K562 (cell line): ENCODE data around the gene ACACB. TPM values are rescaled to one million over a fixed set of nuclear protein-coding genes. Genes with fewer than 3 reads are reported as not detected.
A peak's percentile ranks its signal among the peaks of the same experiment; 100 is the strongest.

Experiments
- E2F1 ChIP-seq: sonication (generic); formaldehyde crosslinking; IDR thresholded peaks from 2 replicates; pipeline ENCODE4 v1.8.1; 2023; ENCODE audit warnings: mild to moderate bottlenecking, missing genetic modification reagents, moderate library complexity
- E2F3 ChIP-seq: fragments of 250-450 bp; sonication (Bioruptor Pico); IDR thresholded peaks from 2 replicates; pipeline ENCODE4 v1.4.0; 2020; ENCODE audit warnings: mild to moderate bottlenecking
- IRF2 ChIP-seq: sonication (generic); formaldehyde crosslinking; IDR thresholded peaks from 2 replicates; pipeline ENCODE4 v1.8.1; 2022; ENCODE audit warnings: mild to moderate bottlenecking, missing genetic modification reagents
- MTA3 ChIP-seq: fragments of 450-650 bp; formaldehyde crosslinking; IDR thresholded peaks from 2 replicates; pipeline ENCODE4 v1.6.1; 2017; ENCODE audit warnings: mild to moderate bottlenecking, borderline replicate concordance
- POLR3G ChIP-seq: IDR thresholded peaks from 2 replicates; pipeline ENCODE4 v1.6.1; 2011; ENCODE audit not compliant: insufficient read length, insufficient replicate concordance; ENCODE audit errors: extremely low read depth
- PPARD ChIP-seq: fragments of 250-450 bp; sonication (Bioruptor Pico); IDR thresholded peaks from 2 replicates; pipeline ENCODE4 v1.8.0; 2022; ENCODE audit warnings: inconsistent platforms, mild to moderate bottlenecking, moderate library complexity
- PRPF4 ChIP-seq: fragments of 200-400 bp; formaldehyde crosslinking; IDR thresholded peaks from one replicate; pipeline ENCODE4 v1.6.1; 2017; ENCODE audit warnings: low read length, low read depth, mild to moderate bottlenecking; ENCODE audit not compliant: insufficient read depth, poor library complexity, severe bottlenecking
- RBM17 ChIP-seq: fragments of 200-400 bp; formaldehyde crosslinking; IDR thresholded peaks from 2 replicates; pipeline ENCODE4 v1.6.1; 2017; ENCODE audit warnings: low read depth, mild to moderate bottlenecking, low read length, borderline replicate concordance
- SRSF1 ChIP-seq: fragments of 200-400 bp; formaldehyde crosslinking; IDR thresholded peaks from 2 replicates; pipeline ENCODE4 v1.6.1; 2017; ENCODE audit warnings: mild to moderate bottlenecking, low read depth, low read length, moderate library complexity
- TEAD1 ChIP-seq, 2 experiments: fragments of 450-650 bp in 1 of 2; sonication (generic) in 1 of 2; formaldehyde crosslinking; IDR thresholded peaks; 2 replicates each; pipeline versions ENCODE4 v1.4.0 to v1.8.0; 2020 to 2022; ENCODE audit warnings: mild to moderate bottlenecking in 2 of 2, missing genetic modification reagents in 1 of 2
- ZBTB1 ChIP-seq: sonication (generic); formaldehyde crosslinking; IDR thresholded peaks from 2 replicates; pipeline ENCODE4 v1.8.1; 2023; ENCODE audit warnings: missing genetic modification reagents, low read depth, mild to moderate bottlenecking, borderline replicate concordance
- ZFP36 ChIP-seq: fragments of 150-350 bp; IDR thresholded peaks from 2 replicates; pipeline ENCODE4 v1.6.1; 2018; ENCODE audit warnings: low read length, low read depth; ENCODE audit not compliant: partially characterized antibody
- polyA plus RNA-seq, 8 experiments: library from polyadenylated mRNA; depleted of rRNA in 4 of 8; stranded (reverse) in 5 of 8; unstranded in 3 of 8; fragments of >200 nt; fragmentation: Nextera tagmentation in 2 of 8; fragmentation: Illumina TruSeq in 1 of 8; extraction: Ambion mirVana in 2 of 8; extraction: Trizol in 1 of 8; gene quantifications; 2 replicates each; pipeline versions ENCODE4 v1.2.1 to v1.2.3, GENCODE V29; 2011 to 2014; ENCODE audit warnings: inconsistent platforms in 1 of 8, missing spikeins in 1 of 8
- total RNA-seq, 7 experiments: library from RNA; depleted of rRNA in 6 of 7; stranded (reverse); fragments of >200 nt in 6 of 7; fragmentation: Illumina TruSeq in 2 of 7; extraction: Trizol in 2 of 7; gene quantifications; 2 replicates each; pipeline versions ENCODE4 v1.2.1 to v1.2.3, GENCODE V29; 2011 to 2021; ENCODE audit warnings: low replicate concordance in 1 of 7
- TF ChIP-seq, protein P1 (sequence below): sonication (generic); formaldehyde crosslinking; IDR thresholded peaks from 2 replicates; pipeline ENCODE4 v1.8.1; 2023; ENCODE audit warnings: mild to moderate bottlenecking, missing genetic modification reagents
- TF ChIP-seq, protein P2 (sequence below): fragments of 250-450 bp; sonication (Bioruptor Pico); IDR thresholded peaks from 2 replicates; pipeline ENCODE4 v1.8.0; 2021; ENCODE audit warnings: borderline replicate concordance, mild to moderate bottlenecking, moderate library complexity; ENCODE audit not compliant: poor library complexity, severe bottlenecking

The ACACB gene
- total and polyA plus RNA-seq, 9 of the 15 experiments (the other 6 are each of a cell fraction or from before 2014, with no cell fraction given) = 0.10 to 2.5 (median 0.83) TPM

DNA sequence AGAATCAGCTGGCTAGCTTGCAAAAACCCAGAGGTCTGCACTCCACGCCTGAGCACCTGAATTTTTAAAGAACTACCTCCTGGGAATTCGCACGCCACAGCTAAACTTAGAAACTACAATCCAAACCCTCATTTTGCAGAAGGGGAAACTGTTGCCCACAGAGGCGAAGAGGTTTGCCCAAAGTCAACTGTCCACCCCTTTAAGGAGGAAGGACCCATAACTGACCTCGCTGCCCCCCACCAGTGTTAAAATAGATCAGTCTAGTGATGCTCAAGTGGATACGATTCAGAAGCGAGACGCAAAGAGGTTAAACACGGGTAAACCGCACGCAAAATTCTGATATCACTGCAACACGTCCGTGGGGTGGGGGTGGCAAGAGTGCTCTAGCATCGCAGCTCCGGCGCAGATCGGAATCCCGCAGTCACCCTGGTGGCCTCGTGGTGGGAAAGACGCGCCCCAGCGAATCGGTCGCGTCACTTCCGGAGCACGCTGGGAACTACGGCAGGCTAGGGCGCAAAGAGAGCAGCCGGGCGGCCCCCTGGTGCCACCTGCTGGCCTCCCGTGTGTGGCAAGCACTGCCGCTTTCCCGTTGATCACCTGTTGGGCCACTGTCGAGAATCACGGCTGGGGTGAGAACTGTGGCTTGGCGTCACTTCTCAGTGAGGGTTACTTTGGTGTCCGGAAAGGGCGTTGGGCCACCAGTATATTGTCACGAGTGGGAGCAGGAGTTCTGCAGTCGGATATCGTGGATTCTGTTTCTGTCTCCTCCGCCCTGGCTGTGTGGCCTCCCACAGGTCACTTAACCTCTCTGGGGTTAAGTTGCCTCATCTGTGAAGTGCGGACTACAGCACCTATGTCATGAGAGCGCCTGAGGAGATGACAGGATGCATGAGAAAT lies 23.1 kb upstream of the ACACB start, which contains the start of gene ALKBH2 (continued):
- TF ChIP-seq, protein P1, sequence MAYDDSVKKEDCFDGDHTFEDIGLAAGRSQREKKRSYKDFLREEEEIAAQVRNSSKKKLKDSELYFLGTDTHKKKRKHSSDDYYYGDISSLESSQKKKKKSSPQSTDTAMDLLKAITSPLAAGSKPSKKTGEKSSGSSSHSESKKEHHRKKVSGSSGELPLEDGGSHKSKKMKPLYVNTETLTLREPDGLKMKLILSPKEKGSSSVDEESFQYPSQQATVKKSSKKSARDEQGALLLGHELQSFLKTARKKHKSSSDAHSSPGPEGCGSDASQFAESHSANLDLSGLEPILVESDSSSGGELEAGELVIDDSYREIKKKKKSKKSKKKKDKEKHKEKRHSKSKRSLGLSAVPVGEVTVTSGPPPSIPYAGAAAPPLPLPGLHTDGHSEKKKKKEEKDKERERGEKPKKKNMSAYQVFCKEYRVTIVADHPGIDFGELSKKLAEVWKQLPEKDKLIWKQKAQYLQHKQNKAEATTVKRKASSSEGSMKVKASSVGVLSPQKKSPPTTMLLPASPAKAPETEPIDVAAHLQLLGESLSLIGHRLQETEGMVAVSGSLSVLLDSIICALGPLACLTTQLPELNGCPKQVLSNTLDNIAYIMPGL = peak; percentile 79
- TF ChIP-seq, protein P2, sequence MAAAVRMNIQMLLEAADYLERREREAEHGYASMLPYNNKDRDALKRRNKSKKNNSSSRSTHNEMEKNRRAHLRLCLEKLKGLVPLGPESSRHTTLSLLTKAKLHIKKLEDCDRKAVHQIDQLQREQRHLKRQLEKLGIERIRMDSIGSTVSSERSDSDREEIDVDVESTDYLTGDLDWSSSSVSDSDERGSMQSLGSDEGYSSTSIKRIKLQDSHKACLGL (CRISPR knock-in tag) = peak; percentile 54
- TF ChIP-seq POLR3G (no peak), PRPF4 (no peak), SRSF1 (no peak), IRF2 (no peak), MTA3 (0 out of 2 replicates have a peak, but pooled peaks have one; percentile 59), TEAD1 (CRISPR knock-in tag; IDR thresholded peaks at IDR 0.05) (peak in 1 of 2 experiments; percentile 89; a peak in 3 of 4 replicates), E2F3 (CRISPR knock-in tag) (0 out of 2 replicates have a peak, but pooled peaks have one; percentile 36), RBM17 (no peak), PPARD (CRISPR knock-in tag) (no peak), E2F1 (CRISPR knock-in tag) (peak; percentile 90; the same call in 1 of the 2 replicates), ZFP36 (peak; percentile 90), ZBTB1 (CRISPR knock-in tag) (peak; percentile 52; the same call in 1 of the 2 replicates)
